Measurements from ENCODE around the gene GH1.

- TF ChIP-seq EZH2phosphoT487 (IDR thresholded peaks at IDR 0.05; ENCODE audit: insufficient read depth, low read depth) (no peak), EZH2 (IDR thresholded peaks at IDR 0.05; ENCODE audit: insufficient read depth, poor library complexity, severe bottlenecking) (no peak)
These were observed 23.1 kb upstream of the GH1 start for GRCh38 chr17:63941751-63942150.

Measured in GM23248 (cell line).